K562 (cell line): ENCODE data around the gene GALT. TPM values are rescaled to one million over a fixed set of nuclear protein-coding genes. Genes with fewer than 3 reads are reported as not detected.

Source experiments
- CREM ChIP-seq: IDR thresholded peaks from 2 replicates; pipeline ENCODE4 v1.6.1; 2014; ENCODE audit warnings: antibody characterized with exemption, low read depth
- ETV5 ChIP-seq: sonication (generic); formaldehyde crosslinking; IDR thresholded peaks from 2 replicates; pipeline ENCODE4 v1.4.0; 2020; ENCODE audit warnings: low read depth, mild to moderate bottlenecking, missing genetic modification reagents
- NFE2 ChIP-seq: IDR thresholded peaks from 2 replicates; pipeline ENCODE4 v1.6.1; 2014; ENCODE audit warnings: antibody characterized with exemption, low read depth
- NFIC ChIP-seq: fragments of 450-650 bp; IDR thresholded peaks from 2 replicates; pipeline ENCODE4 v1.6.1; 2017; ENCODE audit warnings: mild to moderate bottlenecking, inconsistent platforms
- polyA plus RNA-seq, 8 experiments: library from polyadenylated mRNA; depleted of rRNA in 4 of 8; stranded (reverse) in 5 of 8; unstranded in 3 of 8; fragments of >200 nt; fragmentation: Nextera tagmentation in 2 of 8; fragmentation: Illumina TruSeq in 1 of 8; extraction: Ambion mirVana in 2 of 8; extraction: Trizol in 1 of 8; gene quantifications; 2 replicates each; pipeline versions ENCODE4 v1.2.1 to v1.2.3, GENCODE V29; 2011 to 2014; ENCODE audit warnings: inconsistent platforms in 1 of 8, missing spikeins in 1 of 8
- total RNA-seq, 7 experiments: library from RNA; depleted of rRNA in 6 of 7; stranded (reverse); fragments of >200 nt in 6 of 7; fragmentation: Illumina TruSeq in 2 of 7; extraction: Trizol in 2 of 7; gene quantifications; 2 replicates each; pipeline versions ENCODE4 v1.2.1 to v1.2.3, GENCODE V29; 2011 to 2021; ENCODE audit warnings: low replicate concordance in 1 of 7
- TF ChIP-seq, protein P1 (sequence below), 2 experiments: fragments of 450-650 bp in 1 of 2; sonication (generic) in 1 of 2; formaldehyde crosslinking in 1 of 2; IDR thresholded peaks; 2 replicates each; pipeline versions ENCODE4 v1.7.1 to v1.9.0; 2016 to 2022; ENCODE audit warnings: inconsistent platforms in 1 of 2, mild to moderate bottlenecking in 1 of 2, missing genetic modification reagents in 1 of 2
- TF ChIP-seq, protein P2 (sequence below): sonication (generic); formaldehyde crosslinking; IDR thresholded peaks from 2 replicates; pipeline ENCODE4 v1.8.1; 2022; ENCODE audit warnings: missing genetic modification reagents
- TF ChIP-seq, protein P3 (sequence below), 2 experiments: fragments of 450-650 bp; formaldehyde crosslinking in 1 of 2; IDR thresholded peaks; 2 replicates each; pipeline versions ENCODE4 v1.4.0 to v1.6.1; 2014 to 2020; ENCODE audit warnings: mild to moderate bottlenecking in 2 of 2, borderline replicate concordance in 1 of 2, low read depth in 1 of 2

The GALT gene
- total and polyA plus RNA-seq, 9 of the 15 experiments (the other 6 are each of a cell fraction or from before 2014, with no cell fraction given), result 7.3 to 29.2 (median 15.6) TPM

DNA sequence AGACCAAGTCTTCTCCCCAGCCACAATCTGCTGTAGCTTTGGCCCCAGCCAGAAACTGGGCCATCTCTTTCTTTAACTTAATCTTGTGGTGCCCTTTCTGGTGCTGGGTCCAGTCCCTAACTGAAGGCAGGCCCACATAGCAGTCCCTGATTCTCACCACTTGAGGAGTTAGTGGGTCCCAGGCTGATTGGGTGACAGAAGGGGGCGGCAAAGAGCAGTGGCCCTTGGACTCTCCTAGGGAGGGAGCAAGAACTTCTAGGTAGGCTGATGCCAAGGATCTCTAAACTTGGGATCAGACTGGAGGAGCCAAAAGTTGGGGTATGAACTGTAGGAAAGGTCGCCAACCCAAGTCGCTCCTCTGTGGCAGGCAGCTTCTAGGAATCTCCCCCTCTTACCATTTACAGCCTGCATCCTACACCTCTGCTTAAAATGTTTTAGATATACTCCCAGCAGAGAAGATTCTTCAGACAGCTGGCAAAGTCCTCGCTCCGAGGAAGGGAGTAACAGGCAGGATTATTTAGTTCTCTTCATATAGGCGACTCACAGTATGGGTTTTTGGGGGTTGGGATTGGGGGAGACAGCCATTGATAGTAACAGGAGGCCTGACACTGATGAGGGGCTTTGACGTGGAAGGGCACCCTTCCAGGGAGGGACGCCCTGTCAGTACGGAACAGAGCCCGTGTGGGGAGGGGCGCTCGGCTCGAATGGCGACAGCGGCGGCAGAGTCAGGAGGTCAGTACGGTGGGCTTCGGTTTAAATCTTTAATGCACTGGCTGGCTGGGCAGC lies 18.0 kb downstream of the GALT start (continued):
- TF ChIP-seq, protein P1, sequence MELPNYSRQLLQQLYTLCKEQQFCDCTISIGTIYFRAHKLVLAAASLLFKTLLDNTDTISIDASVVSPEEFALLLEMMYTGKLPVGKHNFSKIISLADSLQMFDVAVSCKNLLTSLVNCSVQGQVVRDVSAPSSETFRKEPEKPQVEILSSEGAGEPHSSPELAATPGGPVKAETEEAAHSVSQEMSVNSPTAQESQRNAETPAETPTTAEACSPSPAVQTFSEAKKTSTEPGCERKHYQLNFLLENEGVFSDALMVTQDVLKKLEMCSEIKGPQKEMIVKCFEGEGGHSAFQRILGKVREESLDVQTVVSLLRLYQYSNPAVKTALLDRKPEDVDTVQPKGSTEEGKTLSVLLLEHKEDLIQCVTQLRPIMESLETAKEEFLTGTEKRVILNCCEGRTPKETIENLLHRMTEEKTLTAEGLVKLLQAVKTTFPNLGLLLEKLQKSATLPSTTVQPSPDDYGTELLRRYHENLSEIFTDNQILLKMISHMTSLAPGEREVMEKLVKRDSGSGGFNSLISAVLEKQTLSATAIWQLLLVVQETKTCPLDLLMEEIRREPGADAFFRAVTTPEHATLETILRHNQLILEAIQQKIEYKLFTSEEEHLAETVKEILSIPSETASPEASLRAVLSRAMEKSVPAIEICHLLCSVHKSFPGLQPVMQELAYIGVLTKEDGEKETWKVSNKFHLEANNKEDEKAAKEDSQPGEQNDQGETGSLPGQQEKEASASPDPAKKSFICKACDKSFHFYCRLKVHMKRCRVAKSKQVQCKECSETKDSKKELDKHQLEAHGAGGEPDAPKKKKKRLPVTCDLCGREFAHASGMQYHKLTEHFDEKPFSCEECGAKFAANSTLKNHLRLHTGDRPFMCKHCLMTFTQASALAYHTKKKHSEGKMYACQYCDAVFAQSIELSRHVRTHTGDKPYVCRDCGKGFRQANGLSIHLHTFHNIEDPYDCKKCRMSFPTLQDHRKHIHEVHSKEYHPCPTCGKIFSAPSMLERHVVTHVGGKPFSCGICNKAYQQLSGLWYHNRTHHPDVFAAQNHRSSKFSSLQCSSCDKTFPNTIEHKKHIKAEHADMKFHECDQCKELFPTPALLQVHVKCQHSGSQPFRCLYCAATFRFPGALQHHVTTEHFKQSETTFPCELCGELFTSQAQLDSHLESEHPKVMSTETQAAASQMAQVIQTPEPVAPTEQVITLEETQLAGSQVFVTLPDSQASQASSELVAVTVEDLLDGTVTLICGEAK (IDR thresholded peaks at IDR 0.05), result peak; percentile 28; the same call in 1 of the 2 replicates
- TF ChIP-seq, protein P1 (CRISPR knock-in tag; IDR thresholded peaks at IDR 0.05), result no peak
- TF ChIP-seq NFE2, result no peak
- no peak for TF ChIP-seq NFIC
- 0 out of 2 replicates have a peak, but pooled peaks have one; percentile 30 for TF ChIP-seq ETV5 (CRISPR knock-in tag)
- TF ChIP-seq, protein P2, sequence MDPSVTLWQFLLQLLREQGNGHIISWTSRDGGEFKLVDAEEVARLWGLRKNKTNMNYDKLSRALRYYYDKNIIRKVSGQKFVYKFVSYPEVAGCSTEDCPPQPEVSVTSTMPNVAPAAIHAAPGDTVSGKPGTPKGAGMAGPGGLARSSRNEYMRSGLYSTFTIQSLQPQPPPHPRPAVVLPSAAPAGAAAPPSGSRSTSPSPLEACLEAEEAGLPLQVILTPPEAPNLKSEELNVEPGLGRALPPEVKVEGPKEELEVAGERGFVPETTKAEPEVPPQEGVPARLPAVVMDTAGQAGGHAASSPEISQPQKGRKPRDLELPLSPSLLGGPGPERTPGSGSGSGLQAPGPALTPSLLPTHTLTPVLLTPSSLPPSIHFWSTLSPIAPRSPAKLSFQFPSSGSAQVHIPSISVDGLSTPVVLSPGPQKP (CRISPR knock-in tag), result no peak
- TF ChIP-seq, protein P3, sequence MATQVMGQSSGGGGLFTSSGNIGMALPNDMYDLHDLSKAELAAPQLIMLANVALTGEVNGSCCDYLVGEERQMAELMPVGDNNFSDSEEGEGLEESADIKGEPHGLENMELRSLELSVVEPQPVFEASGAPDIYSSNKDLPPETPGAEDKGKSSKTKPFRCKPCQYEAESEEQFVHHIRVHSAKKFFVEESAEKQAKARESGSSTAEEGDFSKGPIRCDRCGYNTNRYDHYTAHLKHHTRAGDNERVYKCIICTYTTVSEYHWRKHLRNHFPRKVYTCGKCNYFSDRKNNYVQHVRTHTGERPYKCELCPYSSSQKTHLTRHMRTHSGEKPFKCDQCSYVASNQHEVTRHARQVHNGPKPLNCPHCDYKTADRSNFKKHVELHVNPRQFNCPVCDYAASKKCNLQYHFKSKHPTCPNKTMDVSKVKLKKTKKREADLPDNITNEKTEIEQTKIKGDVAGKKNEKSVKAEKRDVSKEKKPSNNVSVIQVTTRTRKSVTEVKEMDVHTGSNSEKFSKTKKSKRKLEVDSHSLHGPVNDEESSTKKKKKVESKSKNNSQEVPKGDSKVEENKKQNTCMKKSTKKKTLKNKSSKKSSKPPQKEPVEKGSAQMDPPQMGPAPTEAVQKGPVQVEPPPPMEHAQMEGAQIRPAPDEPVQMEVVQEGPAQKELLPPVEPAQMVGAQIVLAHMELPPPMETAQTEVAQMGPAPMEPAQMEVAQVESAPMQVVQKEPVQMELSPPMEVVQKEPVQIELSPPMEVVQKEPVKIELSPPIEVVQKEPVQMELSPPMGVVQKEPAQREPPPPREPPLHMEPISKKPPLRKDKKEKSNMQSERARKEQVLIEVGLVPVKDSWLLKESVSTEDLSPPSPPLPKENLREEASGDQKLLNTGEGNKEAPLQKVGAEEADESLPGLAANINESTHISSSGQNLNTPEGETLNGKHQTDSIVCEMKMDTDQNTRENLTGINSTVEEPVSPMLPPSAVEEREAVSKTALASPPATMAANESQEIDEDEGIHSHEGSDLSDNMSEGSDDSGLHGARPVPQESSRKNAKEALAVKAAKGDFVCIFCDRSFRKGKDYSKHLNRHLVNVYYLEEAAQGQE (IDR thresholded peaks at IDR 0.05; ENCODE audit: borderline replicate concordance), result peak; percentile 45; the same call in 1 of the 2 replicates
- TF ChIP-seq, protein P3 (CRISPR knock-in tag; IDR thresholded peaks at IDR 0.05; ENCODE audit: low read depth), result no peak
- peak; percentile 54; the same call in 1 of the 2 replicates for TF ChIP-seq CREM
